GM23338 (cell line): ENCODE results near the gene GHRHR. TPM values are rescaled to one million over a fixed set of nuclear protein-coding genes. Genes with fewer than 3 reads are reported as not detected.

Source experiments
- ATAC-seq: fragments of 200-7000 bp; cut with Tn5 transposase; 3 replicates; pipeline ENCODE4 v1.9.1; 2020
- DNase-seq: peaks from one replicate; pipeline ENCODE4 v3.0.0-alpha.2; 2015; ENCODE audit warnings: low spot score
- H2AFZ ChIP-seq: fragments of 200-600 bp; sonication (generic); 2 replicates; pipeline ENCODE4 v1.8.0; 2016; ENCODE audit warnings: antibody characterized with exemption, mild to moderate bottlenecking, moderate library complexity
- H3F3A ChIP-seq: fragments of 200-600 bp; sonication (generic); replicated peaks from 2 replicates; pipeline ENCODE4 v1.8.0; 2017; ENCODE audit warnings: antibody characterized with exemption, mixed run types, low read depth
- H3K27ac ChIP-seq: fragments of 200-600 bp; sonication (generic); 2 replicates; pipeline ENCODE4 v1.6.1; 2016; ENCODE audit warnings: low read depth
- H3K27me3 ChIP-seq: fragments of 200-600 bp; sonication (generic); 2 replicates; pipeline ENCODE4 v1.8.0; 2016; ENCODE audit warnings: mild to moderate bottlenecking, mixed run types, moderate library complexity; ENCODE audit not compliant: insufficient read depth
- H3K36me3 ChIP-seq: fragments of 200-600 bp; sonication (generic); 2 replicates; pipeline ENCODE4 v1.8.0; 2016; ENCODE audit warnings: mild to moderate bottlenecking; ENCODE audit not compliant: insufficient read depth
- H3K4me1 ChIP-seq: fragments of 200-600 bp; sonication (generic); 2 replicates; pipeline ENCODE4 v1.8.0; 2016; ENCODE audit warnings: mild to moderate bottlenecking, moderate library complexity; ENCODE audit not compliant: insufficient read depth
- H3K4me2 ChIP-seq: fragments of 200-600 bp; sonication (generic); 2 replicates; pipeline ENCODE4 v1.7.1; 2017; ENCODE audit warnings: mixed run types
- H3K4me3 ChIP-seq: fragments of 200-600 bp; sonication (generic); 2 replicates; pipeline ENCODE4 v1.6.1; 2016; ENCODE audit warnings: mixed run types
- H3K79me2 ChIP-seq: fragments of 200-600 bp; sonication (generic); replicated peaks from 2 replicates; pipeline ENCODE4 v1.8.0; 2017; ENCODE audit warnings: mild to moderate bottlenecking; ENCODE audit not compliant: insufficient read depth
- H3K9me2 ChIP-seq: fragments of 200-600 bp; sonication (generic); 2 replicates; pipeline ENCODE4 v1.8.0; 2017; ENCODE audit not compliant: insufficient read depth
- H4K20me1 ChIP-seq: fragments of 200-600 bp; sonication (generic); replicated peaks from 2 replicates; pipeline ENCODE4 v1.8.0; 2017; ENCODE audit warnings: mild to moderate bottlenecking; ENCODE audit not compliant: insufficient read depth
- H3K27ac Mint-ChIP-seq: 2 replicates; pipeline ENCODE4 v1.8.0; 2020; ENCODE audit warnings: inconsistent platforms, mild to moderate bottlenecking, moderate library complexity, mixed read lengths
- H3K27me3 Mint-ChIP-seq: 3 replicates; pipeline ENCODE4 v1.8.0; 2022; ENCODE audit warnings: low read depth, mild to moderate bottlenecking, moderate library complexity, mixed read lengths, inconsistent platforms; ENCODE audit not compliant: insufficient read depth, poor library complexity
- H3K36me3 Mint-ChIP-seq: 3 replicates; pipeline ENCODE4 v1.8.0; 2021; ENCODE audit warnings: low read depth, mild to moderate bottlenecking, inconsistent platforms, moderate library complexity, mixed read lengths
- H3K4me1 Mint-ChIP-seq: 3 replicates; pipeline ENCODE4 v1.8.0; 2020; ENCODE audit warnings: mild to moderate bottlenecking, inconsistent platforms, mixed read lengths
- H3K4me3 Mint-ChIP-seq: 3 replicates; pipeline ENCODE4 v1.8.0; 2021; ENCODE audit warnings: moderate library complexity, mild to moderate bottlenecking, inconsistent platforms, mixed read lengths
- H3K9me3 Mint-ChIP-seq: 3 replicates; pipeline ENCODE4 v1.8.0; 2020; ENCODE audit warnings: moderate library complexity, mild to moderate bottlenecking, inconsistent platforms, mixed read lengths
- CREB1 ChIP-seq: fragments of 250-450 bp; sonication (Bioruptor Pico); IDR thresholded peaks from 2 replicates; pipeline ENCODE4 v1.5.0; 2020; ENCODE audit warnings: low read depth, mild to moderate bottlenecking, moderate library complexity
- EZH2 ChIP-seq: fragments of 200-600 bp; sonication (generic); IDR thresholded peaks from one replicate; pipeline ENCODE4 v1.8.0; 2017; ENCODE audit warnings: antibody characterized with exemption, mild to moderate bottlenecking, low read depth; ENCODE audit not compliant: unreplicated experiment
- STAT1 ChIP-seq: IDR thresholded peaks from one replicate; pipeline ENCODE4 v1.6.1; 2016; ENCODE audit warnings: antibody characterized with exemption; ENCODE audit not compliant: unreplicated experiment
- ZNF114 ChIP-seq: fragments of 250-450 bp; sonication (Bioruptor Pico); IDR thresholded peaks from 2 replicates; pipeline ENCODE4 v1.5.0; 2020; ENCODE audit warnings: mild to moderate bottlenecking, moderate library complexity
- ZNF331 ChIP-seq: fragments of 250-450 bp; sonication (Bioruptor Pico); IDR thresholded peaks from 2 replicates; pipeline ENCODE4 v1.5.0; 2020; ENCODE audit warnings: low read depth, mild to moderate bottlenecking, moderate library complexity
- polyA plus RNA-seq: library from polyadenylated mRNA; unstranded; fragments of >200 nt; fragmentation: Nextera tagmentation; extraction: Ambion mirVana; gene quantifications from 2 replicates; pipeline ENCODE4 v1.2.1, GENCODE V29; 2016
- total RNA-seq: library from RNA; depleted of rRNA; stranded (reverse); fragments of >200 nt; shearing (Covaris generic); gene quantifications from 2 replicates; pipeline ENCODE4 v1.2.3, GENCODE V29; 2014
- TF ChIP-seq, protein P1 (sequence below): IDR thresholded peaks from 2 replicates; pipeline ENCODE4 v1.6.1; 2016; ENCODE audit warnings: antibody characterized with exemption
- TF ChIP-seq, protein P2 (sequence below): IDR thresholded peaks from one replicate; pipeline ENCODE4 v1.6.1; 2018; ENCODE audit warnings: antibody characterized with exemption; ENCODE audit not compliant: unreplicated experiment
- TF ChIP-seq, protein P3 (sequence below), 2 experiments: fragments of 200-600 bp in 1 of 2; sonication (generic) in 1 of 2; conservative IDR thresholded peaks; 2 replicates each; pipeline versions ENCODE4 v1.5.1 to v1.6.1; 2016 to 2017; ENCODE audit warnings: antibody characterized with exemption in 2 of 2, low read depth in 2 of 2, mild to moderate bottlenecking in 2 of 2, moderate library complexity in 1 of 2
- TF ChIP-seq, protein P4 (sequence below): fragments of 250-450 bp; sonication (Bioruptor Pico); IDR thresholded peaks from 2 replicates; pipeline ENCODE4 v1.5.0; 2020; ENCODE audit warnings: mild to moderate bottlenecking, moderate library complexity

GHRHR gene
- total and polyA plus RNA-seq, 2 experiments from 2014 or later = 2.2 TPM; not detected in 1

DNA sequence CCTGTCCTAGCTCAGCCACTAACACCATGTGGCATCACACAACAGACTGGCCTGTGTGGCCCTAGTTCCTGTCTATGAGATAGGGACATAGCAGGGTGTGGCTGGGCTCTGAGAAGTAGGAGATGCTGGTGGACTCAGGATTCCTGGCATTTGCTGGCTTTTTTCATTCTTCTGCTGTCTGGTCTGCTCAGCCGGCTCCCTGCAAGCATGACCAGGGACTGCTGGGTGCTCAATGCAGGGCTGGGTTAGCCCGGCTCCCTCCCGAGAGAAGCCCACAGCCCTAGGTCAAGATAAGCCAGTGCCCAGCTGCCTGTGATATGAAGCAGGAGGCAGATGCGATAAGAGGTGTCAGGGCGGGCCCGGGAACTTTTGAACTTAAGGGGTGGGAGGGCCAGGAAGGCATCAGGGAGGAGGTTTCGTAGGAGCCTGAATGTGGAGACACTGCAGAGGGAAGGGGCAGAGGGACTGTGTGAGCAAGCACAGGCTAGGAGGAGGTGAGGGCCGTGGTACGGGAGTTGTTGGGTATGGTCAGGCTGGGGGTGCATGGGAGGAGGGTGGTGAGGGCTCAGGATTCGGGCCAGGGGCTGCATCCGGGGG, 48.6 kb upstream of the GHRHR start (continued):
- TF ChIP-seq ZNF331 (CRISPR knock-in tag) = no peak
- TF ChIP-seq, protein P1, sequence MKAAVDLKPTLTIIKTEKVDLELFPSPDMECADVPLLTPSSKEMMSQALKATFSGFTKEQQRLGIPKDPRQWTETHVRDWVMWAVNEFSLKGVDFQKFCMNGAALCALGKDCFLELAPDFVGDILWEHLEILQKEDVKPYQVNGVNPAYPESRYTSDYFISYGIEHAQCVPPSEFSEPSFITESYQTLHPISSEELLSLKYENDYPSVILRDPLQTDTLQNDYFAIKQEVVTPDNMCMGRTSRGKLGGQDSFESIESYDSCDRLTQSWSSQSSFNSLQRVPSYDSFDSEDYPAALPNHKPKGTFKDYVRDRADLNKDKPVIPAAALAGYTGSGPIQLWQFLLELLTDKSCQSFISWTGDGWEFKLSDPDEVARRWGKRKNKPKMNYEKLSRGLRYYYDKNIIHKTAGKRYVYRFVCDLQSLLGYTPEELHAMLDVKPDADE = no peak
- TF ChIP-seq CREB1 (CRISPR knock-in tag) = no peak
- TF ChIP-seq, protein P2, sequence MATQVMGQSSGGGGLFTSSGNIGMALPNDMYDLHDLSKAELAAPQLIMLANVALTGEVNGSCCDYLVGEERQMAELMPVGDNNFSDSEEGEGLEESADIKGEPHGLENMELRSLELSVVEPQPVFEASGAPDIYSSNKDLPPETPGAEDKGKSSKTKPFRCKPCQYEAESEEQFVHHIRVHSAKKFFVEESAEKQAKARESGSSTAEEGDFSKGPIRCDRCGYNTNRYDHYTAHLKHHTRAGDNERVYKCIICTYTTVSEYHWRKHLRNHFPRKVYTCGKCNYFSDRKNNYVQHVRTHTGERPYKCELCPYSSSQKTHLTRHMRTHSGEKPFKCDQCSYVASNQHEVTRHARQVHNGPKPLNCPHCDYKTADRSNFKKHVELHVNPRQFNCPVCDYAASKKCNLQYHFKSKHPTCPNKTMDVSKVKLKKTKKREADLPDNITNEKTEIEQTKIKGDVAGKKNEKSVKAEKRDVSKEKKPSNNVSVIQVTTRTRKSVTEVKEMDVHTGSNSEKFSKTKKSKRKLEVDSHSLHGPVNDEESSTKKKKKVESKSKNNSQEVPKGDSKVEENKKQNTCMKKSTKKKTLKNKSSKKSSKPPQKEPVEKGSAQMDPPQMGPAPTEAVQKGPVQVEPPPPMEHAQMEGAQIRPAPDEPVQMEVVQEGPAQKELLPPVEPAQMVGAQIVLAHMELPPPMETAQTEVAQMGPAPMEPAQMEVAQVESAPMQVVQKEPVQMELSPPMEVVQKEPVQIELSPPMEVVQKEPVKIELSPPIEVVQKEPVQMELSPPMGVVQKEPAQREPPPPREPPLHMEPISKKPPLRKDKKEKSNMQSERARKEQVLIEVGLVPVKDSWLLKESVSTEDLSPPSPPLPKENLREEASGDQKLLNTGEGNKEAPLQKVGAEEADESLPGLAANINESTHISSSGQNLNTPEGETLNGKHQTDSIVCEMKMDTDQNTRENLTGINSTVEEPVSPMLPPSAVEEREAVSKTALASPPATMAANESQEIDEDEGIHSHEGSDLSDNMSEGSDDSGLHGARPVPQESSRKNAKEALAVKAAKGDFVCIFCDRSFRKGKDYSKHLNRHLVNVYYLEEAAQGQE = no peak
- TF ChIP-seq, protein P3, sequence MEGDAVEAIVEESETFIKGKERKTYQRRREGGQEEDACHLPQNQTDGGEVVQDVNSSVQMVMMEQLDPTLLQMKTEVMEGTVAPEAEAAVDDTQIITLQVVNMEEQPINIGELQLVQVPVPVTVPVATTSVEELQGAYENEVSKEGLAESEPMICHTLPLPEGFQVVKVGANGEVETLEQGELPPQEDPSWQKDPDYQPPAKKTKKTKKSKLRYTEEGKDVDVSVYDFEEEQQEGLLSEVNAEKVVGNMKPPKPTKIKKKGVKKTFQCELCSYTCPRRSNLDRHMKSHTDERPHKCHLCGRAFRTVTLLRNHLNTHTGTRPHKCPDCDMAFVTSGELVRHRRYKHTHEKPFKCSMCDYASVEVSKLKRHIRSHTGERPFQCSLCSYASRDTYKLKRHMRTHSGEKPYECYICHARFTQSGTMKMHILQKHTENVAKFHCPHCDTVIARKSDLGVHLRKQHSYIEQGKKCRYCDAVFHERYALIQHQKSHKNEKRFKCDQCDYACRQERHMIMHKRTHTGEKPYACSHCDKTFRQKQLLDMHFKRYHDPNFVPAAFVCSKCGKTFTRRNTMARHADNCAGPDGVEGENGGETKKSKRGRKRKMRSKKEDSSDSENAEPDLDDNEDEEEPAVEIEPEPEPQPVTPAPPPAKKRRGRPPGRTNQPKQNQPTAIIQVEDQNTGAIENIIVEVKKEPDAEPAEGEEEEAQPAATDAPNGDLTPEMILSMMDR (conservative IDR thresholded peaks at IDR 0.05; ENCODE audit: low read depth in 2 of 2) = no peak
- TF ChIP-seq EZH2 = no peak
- TF ChIP-seq STAT1 = no peak

DNA sequence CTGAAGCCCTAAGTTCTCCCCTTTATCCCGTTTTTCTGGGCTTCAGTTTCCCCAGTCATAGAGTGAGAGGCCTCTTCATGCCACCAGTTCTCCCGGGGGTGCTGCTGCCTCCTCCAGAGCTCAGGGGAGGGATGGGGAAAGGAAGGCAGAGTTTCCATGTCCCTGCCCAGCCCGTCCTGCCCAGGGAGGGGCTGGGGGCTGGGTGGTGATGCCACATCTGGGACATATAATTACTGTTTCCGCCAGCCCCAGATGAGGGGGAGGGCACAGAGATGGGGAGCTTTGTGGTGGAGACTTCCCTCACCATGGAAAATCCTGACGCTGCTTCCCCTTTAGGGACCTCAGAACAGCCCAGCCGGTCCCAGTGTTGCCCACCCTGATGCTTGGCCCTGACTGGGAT, 48.0 kb upstream of the GHRHR start:
- Histone ChIP-seq H3K27me3 (no peaks in the 10 kb centered on the region), H2AFZ (no peak overlapping the region), H3K36me3 (no peaks in the 10 kb centered on the region), H3K4me2 (no peak overlapping the region), H3K9me2 (no peaks in the 10 kb centered on the region), H3K4me3 (no peak overlapping the region), H3K79me2 (no peaks in the 10 kb centered on the region), H3F3A (no peaks in the 10 kb centered on the region), H3K4me1 (no peaks in the 10 kb centered on the region), H3K27ac (no peak overlapping the region), H4K20me1 (no peaks in the 10 kb centered on the region)
- Mint-ChIP-seq H3K9me3 (no peaks in the 10 kb centered on the region), H3K27ac (no peak overlapping the region), H3K27me3 (peaks cover 12% of the 10 kb centered on the region), H3K4me1 (peaks cover 31% of the 10 kb centered on the region), H3K4me3 (no peak overlapping the region), H3K36me3 (no peaks in the 10 kb centered on the region; the same call in 2 of the 3 replicates)
- no peak for ATAC-seq
- DNase-seq = no peak
- TF ChIP-seq, protein P1 = no peak
- TF ChIP-seq, protein P4, sequence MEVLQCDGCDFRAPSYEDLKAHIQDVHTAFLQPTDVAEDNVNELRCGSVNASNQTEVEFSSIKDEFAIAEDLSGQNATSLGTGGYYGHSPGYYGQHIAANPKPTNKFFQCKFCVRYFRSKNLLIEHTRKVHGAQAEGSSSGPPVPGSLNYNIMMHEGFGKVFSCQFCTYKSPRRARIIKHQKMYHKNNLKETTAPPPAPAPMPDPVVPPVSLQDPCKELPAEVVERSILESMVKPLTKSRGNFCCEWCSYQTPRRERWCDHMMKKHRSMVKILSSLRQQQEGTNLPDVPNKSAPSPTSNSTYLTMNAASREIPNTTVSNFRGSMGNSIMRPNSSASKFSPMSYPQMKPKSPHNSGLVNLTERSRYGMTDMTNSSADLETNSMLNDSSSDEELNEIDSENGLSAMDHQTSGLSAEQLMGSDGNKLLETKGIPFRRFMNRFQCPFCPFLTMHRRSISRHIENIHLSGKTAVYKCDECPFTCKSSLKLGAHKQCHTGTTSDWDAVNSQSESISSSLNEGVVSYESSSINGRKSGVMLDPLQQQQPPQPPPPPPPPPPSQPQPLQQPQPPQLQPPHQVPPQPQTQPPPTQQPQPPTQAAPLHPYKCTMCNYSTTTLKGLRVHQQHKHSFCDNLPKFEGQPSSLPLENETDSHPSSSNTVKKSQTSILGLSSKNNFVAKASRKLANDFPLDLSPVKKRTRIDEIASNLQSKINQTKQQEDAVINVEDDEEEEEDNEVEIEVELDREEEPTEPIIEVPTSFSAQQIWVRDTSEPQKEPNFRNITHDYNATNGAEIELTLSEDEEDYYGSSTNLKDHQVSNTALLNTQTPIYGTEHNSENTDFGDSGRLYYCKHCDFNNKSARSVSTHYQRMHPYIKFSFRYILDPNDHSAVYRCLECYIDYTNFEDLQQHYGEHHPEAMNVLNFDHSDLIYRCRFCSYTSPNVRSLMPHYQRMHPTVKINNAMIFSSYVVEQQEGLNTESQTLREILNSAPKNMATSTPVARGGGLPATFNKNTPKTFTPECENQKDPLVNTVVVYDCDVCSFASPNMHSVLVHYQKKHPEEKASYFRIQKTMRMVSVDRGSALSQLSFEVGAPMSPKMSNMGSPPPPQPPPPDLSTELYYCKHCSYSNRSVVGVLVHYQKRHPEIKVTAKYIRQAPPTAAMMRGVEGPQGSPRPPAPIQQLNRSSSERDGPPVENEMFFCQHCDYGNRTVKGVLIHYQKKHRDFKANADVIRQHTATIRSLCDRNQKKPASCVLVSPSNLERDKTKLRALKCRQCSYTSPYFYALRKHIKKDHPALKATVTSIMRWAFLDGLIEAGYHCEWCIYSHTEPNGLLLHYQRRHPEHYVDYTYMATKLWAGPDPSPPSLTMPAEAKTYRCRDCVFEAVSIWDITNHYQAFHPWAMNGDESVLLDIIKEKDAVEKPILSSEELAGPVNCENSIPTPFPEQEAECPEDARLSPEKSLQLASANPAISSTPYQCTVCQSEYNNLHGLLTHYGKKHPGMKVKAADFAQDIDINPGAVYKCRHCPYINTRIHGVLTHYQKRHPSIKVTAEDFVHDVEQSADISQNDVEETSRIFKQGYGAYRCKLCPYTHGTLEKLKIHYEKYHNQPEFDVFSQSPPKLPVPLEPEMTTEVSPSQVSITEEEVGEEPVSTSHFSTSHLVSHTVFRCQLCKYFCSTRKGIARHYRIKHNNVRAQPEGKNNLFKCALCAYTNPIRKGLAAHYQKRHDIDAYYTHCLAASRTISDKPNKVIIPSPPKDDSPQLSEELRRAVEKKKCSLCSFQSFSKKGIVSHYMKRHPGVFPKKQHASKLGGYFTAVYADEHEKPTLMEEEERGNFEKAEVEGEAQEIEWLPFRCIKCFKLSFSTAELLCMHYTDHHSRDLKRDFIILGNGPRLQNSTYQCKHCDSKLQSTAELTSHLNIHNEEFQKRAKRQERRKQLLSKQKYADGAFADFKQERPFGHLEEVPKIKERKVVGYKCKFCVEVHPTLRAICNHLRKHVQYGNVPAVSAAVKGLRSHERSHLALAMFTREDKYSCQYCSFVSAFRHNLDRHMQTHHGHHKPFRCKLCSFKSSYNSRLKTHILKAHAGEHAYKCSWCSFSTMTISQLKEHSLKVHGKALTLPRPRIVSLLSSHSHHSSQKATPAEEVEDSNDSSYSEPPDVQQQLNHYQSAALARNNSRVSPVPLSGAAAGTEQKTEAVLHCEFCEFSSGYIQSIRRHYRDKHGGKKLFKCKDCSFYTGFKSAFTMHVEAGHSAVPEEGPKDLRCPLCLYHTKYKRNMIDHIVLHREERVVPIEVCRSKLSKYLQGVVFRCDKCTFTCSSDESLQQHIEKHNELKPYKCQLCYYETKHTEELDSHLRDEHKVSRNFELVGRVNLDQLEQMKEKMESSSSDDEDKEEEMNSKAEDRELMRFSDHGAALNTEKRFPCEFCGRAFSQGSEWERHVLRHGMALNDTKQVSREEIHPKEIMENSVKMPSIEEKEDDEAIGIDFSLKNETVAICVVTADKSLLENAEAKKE (CRISPR knock-in tag) = no peak
- no peak for TF ChIP-seq ZNF114 (CRISPR knock-in tag)
